ENCODE results near the gene RIN1.

The RIN1 gene

DNA sequence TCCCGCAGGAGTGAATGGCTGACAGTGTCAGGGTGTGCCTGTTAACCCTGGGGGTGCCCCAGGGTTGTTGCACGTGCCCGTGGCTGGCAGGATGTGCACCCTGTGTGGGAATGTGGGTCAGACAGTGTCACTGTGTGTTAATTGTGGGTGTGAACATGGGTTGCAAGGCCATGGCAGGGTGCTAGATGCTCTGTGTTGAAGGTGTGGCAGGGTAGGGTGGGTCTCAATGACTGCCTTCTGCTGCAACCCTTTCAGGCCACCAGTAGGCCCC, 8.3 kb downstream of the RIN1 start:
- peak overlapping the region; percentile 72 for H3K56ac ChIP-seq (ENCODE audit: low read length)
- H2BK5ac ChIP-seq (ENCODE audit: low read length) = no peak overlapping the region
- no peak overlapping the region for H3K9ac ChIP-seq (ENCODE audit: low read length)
- no peak overlapping the region for H4K5ac ChIP-seq (ENCODE audit: low read length)
- H2BK120ac ChIP-seq (ENCODE audit: low read depth, low read length) = no peak overlapping the region
- H3K4me2 ChIP-seq (ENCODE audit: low read length) = no peak overlapping the region
- no peak overlapping the region for H2BK15ac ChIP-seq (replicated peaks; ENCODE audit: low read depth)
- no peaks in the 10 kb centered on the region for H3K27me3 ChIP-seq (ENCODE audit: insufficient read depth, low read length, poor library complexity)
- no peaks in the 10 kb centered on the region for H3K79me2 ChIP-seq (ENCODE audit: control insufficient read depth, insufficient read depth, low read length)
- H3K4ac ChIP-seq (ENCODE audit: low read depth, low read length) = no peak overlapping the region
- no peak for DNase-seq
- H3K36me3 ChIP-seq (ENCODE audit: control insufficient read depth, insufficient read depth, low read length) = no peaks in the 10 kb centered on the region
- no peak overlapping the region for H3K4me3 ChIP-seq (ENCODE audit: low read length)
- no CpG with 5 or more reads among the region's 3 CpGs for WGBS (ENCODE audit: extremely low coverage, insufficient coverage, low lambda C conversion rate)
- H3K79me1 ChIP-seq (ENCODE audit: low read length) = no peaks in the 10 kb centered on the region
- H2AK5ac ChIP-seq (ENCODE audit: low read length) = peak overlapping the region; percentile 93
- no peak overlapping the region for H3K27ac ChIP-seq (ENCODE audit: low read depth, low read length)
- no peak overlapping the region for H4K8ac ChIP-seq (ENCODE audit: low read depth, low read length)
- H3K23ac ChIP-seq (ENCODE audit: low read length) = no peak overlapping the region
- H3K18ac ChIP-seq (ENCODE audit: low read length) = no peak overlapping the region
- H3K4me1 ChIP-seq (ENCODE audit: control insufficient read depth, low read depth, low read length) = peaks cover 8% of the 10 kb centered on the region

DNA sequence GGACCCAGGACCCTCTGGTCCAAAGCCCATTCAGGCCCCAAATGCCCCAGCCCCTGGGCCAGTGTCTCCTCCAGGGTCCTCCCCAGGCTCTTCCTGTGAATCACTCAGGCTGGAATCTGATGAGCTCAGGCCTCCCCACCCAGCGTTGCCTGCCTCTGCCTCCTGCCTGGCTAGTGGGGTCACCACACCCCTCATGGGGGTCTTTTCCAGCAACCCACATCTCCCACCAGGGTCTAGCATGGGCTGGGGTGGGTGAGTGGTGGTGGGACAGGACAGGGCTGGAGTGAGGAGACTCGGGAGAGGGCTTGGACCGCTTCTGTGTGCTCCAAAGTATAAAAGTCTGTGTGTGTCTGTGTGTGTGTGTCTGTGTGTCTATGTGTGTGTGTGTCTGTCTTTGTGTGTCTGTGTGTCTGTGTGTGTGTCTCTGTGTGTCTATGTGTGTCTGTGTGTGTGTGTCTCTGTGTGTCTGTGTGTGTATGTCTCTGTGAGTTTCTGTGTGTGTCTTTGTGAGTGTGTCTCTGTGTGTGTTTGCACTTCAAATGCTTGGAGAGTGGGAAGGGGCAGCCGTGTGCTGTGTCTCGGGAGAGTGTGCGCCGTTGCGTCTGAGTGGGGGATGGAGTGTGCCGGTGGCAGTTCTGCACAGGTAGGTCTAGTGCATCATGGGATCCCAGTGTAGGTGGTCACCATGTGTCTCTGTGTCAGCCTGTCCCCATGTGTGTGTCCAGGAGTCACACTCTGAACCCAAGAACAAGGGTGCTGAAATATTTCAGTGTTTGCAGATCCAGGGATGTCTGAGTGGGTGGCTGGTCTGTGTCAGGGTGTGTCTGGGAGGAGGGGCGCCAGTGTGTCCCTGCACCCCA, 8.8 kb downstream of the RIN1 start:
- H4K5ac ChIP-seq (ENCODE audit: low read length) = no peak overlapping the region
- peak overlapping the region; percentile 5 for H3K18ac ChIP-seq (ENCODE audit: low read length)
- H3K56ac ChIP-seq (ENCODE audit: low read length) = peak overlapping the region; percentile 72
- H3K27me3 ChIP-seq (ENCODE audit: insufficient read depth, low read length, poor library complexity) = no peaks in the 10 kb centered on the region
- no CpG with 5 or more reads among the region's 10 CpGs for WGBS (ENCODE audit: extremely low coverage, insufficient coverage, low lambda C conversion rate)
- H4K8ac ChIP-seq (ENCODE audit: low read depth, low read length) = no peak overlapping the region
- H3K4me1 ChIP-seq (ENCODE audit: control insufficient read depth, low read depth, low read length) = peaks cover 8% of the 10 kb centered on the region
- H3K4ac ChIP-seq (ENCODE audit: low read depth, low read length) = peak overlapping the region; percentile 11
- H3K79me1 ChIP-seq (ENCODE audit: low read length) = no peaks in the 10 kb centered on the region
- H2BK5ac ChIP-seq (ENCODE audit: low read length) = peak overlapping the region; percentile 45
- peak overlapping the region; percentile 6 for H3K9ac ChIP-seq (ENCODE audit: low read length)
- H2BK120ac ChIP-seq (ENCODE audit: low read depth, low read length) = no peak overlapping the region
- H3K23ac ChIP-seq (ENCODE audit: low read length) = no peak overlapping the region
- H3K4me3 ChIP-seq (ENCODE audit: low read length) = no peak overlapping the region
- no peaks in the 10 kb centered on the region for H3K36me3 ChIP-seq (ENCODE audit: control insufficient read depth, insufficient read depth, low read length)
- peak; percentile 67 for DNase-seq
- no peak overlapping the region for H3K27ac ChIP-seq (ENCODE audit: low read depth, low read length)
- no peak overlapping the region for H3K4me2 ChIP-seq (ENCODE audit: low read length)
- no peak overlapping the region for H2BK15ac ChIP-seq (replicated peaks; ENCODE audit: low read depth)
- H2AK5ac ChIP-seq (ENCODE audit: low read length) = peak overlapping the region; percentile 93
- H3K79me2 ChIP-seq (ENCODE audit: control insufficient read depth, insufficient read depth, low read length) = no peaks in the 10 kb centered on the region

DNA sequence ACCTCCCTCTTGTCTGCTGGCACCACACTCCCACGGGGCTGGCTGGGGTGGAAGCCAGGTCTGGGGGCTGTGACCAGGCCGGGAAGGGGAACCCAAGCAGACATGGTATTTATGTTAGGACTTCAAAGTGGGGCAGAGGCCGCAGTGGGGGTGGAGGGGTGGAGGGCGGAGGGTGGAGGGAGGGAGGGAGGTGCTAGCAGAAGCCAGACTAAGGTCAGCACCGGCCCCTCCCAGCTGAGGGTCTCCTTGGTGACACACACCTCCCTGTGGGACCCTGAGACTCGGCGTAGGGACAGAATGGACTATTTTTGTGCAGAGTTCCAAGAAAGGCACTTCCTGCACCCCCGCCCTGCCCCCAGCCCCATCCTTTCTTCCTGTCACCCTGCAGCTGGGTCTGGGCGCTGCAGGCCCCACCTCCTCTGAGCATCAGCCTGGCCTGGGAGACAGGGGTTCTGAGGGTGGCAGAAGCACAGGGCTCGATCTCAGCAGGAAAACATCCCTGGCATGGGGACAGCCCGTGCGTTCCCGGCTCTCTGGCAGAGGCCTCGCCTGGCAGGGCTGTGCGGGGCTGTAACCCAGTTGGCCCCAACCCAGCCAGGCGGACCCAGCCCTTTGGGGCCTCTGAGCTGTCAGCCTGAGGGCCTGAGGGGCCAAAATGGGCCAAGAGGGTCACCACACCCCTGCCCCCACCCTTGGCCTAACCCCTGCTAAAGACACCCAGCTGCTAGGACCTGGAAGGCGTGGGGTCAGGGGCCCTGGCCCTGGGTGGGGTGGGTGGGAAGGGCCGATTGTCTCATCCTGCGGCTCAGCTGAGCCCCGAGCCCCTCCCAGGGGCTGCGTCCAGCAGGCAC, 9.7 kb downstream of the RIN1 start:
- H3K36me3 ChIP-seq (ENCODE audit: control insufficient read depth, insufficient read depth, low read length) = no peaks in the 10 kb centered on the region
- H3K4ac ChIP-seq (ENCODE audit: low read depth, low read length) = peak overlapping the region; percentile 11
- H3K56ac ChIP-seq (ENCODE audit: low read length) = no peak overlapping the region
- peak overlapping the region; percentile 5 for H3K18ac ChIP-seq (ENCODE audit: low read length)
- H3K27me3 ChIP-seq (ENCODE audit: insufficient read depth, low read length, poor library complexity) = no peaks in the 10 kb centered on the region
- H2AK5ac ChIP-seq (ENCODE audit: low read length) = no peak overlapping the region
- peaks cover 8% of the 10 kb centered on the region for H3K4me1 ChIP-seq (ENCODE audit: control insufficient read depth, low read depth, low read length)
- H3K9ac ChIP-seq (ENCODE audit: low read length) = no peak overlapping the region
- no peak overlapping the region for H4K5ac ChIP-seq (ENCODE audit: low read length)
- no peaks in the 10 kb centered on the region for H3K79me2 ChIP-seq (ENCODE audit: control insufficient read depth, insufficient read depth, low read length)
- no CpG with 5 or more reads among the region's 21 CpGs for WGBS (ENCODE audit: extremely low coverage, insufficient coverage, low lambda C conversion rate)
- no peak overlapping the region for H2BK5ac ChIP-seq (ENCODE audit: low read length)
- no peak overlapping the region for H3K23ac ChIP-seq (ENCODE audit: low read length)
- no peaks in the 10 kb centered on the region for H3K79me1 ChIP-seq (ENCODE audit: low read length)
- no peak overlapping the region for H2BK15ac ChIP-seq (replicated peaks; ENCODE audit: low read depth)
- no peak overlapping the region for H2BK120ac ChIP-seq (ENCODE audit: low read depth, low read length)
- no peak overlapping the region for H3K27ac ChIP-seq (ENCODE audit: low read depth, low read length)
- no peak overlapping the region for H3K4me2 ChIP-seq (ENCODE audit: low read length)
- no peak overlapping the region for H3K4me3 ChIP-seq (ENCODE audit: low read length)
- DNase-seq = no peak
- H4K8ac ChIP-seq (ENCODE audit: low read depth, low read length) = no peak overlapping the region

DNA sequence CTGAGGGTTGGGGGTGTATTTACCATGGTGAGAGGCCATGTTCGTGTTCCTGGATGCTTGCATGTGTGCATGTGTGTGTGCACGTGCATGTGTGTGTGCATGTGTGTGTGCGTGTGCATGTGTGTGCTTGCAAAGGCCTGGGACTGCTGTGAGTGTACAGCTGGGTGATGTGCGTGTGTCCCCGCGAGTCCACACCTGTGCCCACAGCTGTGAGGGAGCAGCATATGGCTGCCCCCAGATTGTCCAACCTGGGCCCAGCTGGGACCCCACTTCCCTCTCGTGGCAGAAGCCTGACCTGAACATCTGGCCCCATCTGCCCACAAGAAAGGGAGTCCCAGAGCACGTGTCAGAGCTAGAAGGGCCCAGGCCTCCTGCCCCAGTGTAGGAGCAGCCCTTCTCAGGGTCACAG, 11.0 kb downstream of the RIN1 start:
- H3K4me2 ChIP-seq (ENCODE audit: low read length) = no peak overlapping the region
- H3K56ac ChIP-seq (ENCODE audit: low read length) = peak overlapping the region; percentile 44
- no peaks in the 10 kb centered on the region for H3K27me3 ChIP-seq (ENCODE audit: insufficient read depth, low read length, poor library complexity)
- H2BK5ac ChIP-seq (ENCODE audit: low read length) = no peak overlapping the region
- no peak overlapping the region for H2AK5ac ChIP-seq (ENCODE audit: low read length)
- H3K18ac ChIP-seq (ENCODE audit: low read length) = no peak overlapping the region
- peaks cover 8% of the 10 kb centered on the region for H3K4me1 ChIP-seq (ENCODE audit: control insufficient read depth, low read depth, low read length)
- H3K4me3 ChIP-seq (ENCODE audit: low read length) = no peak overlapping the region
- no peaks in the 10 kb centered on the region for H3K79me1 ChIP-seq (ENCODE audit: low read length)
- no peak overlapping the region for H3K4ac ChIP-seq (ENCODE audit: low read depth, low read length)
- no peak overlapping the region for H3K27ac ChIP-seq (ENCODE audit: low read depth, low read length)
- H3K79me2 ChIP-seq (ENCODE audit: control insufficient read depth, insufficient read depth, low read length) = no peaks in the 10 kb centered on the region
- H3K9ac ChIP-seq (ENCODE audit: low read length) = no peak overlapping the region
- H2BK15ac ChIP-seq (replicated peaks; ENCODE audit: low read depth) = no peak overlapping the region
- WGBS (ENCODE audit: extremely low coverage, insufficient coverage, low lambda C conversion rate) = no CpG with 5 or more reads among the region's 8 CpGs
- no peak overlapping the region for H3K23ac ChIP-seq (ENCODE audit: low read length)
- no peak for DNase-seq
- H4K5ac ChIP-seq (ENCODE audit: low read length) = no peak overlapping the region
- no peaks in the 10 kb centered on the region for H3K36me3 ChIP-seq (ENCODE audit: control insufficient read depth, insufficient read depth, low read length)
- H2BK120ac ChIP-seq (ENCODE audit: low read depth, low read length) = no peak overlapping the region
- H4K8ac ChIP-seq (ENCODE audit: low read depth, low read length) = no peak overlapping the region

DNA sequence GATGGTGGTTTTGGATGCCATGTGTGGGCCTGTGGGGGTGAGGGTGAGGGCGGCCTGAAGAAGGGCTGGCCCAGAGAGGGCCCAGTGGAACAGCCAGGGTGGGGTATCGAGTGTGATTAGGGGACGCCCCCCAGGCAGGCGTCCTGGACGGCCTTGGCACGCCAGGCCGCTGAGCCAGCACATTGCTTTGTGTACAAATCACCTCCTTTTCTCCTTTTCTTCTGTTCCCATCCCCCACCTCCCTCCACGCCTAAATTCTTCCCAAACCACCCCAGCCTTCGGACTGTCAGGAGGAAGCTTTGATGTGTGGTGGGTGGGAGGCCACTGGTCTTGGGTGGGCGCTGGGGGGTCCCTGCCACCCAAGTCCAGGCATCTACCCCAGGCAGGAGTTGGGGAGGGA, 11.6 kb downstream of the RIN1 start:
- Histone ChIP-seq H3K4me1 (ENCODE audit: control insufficient read depth, low read depth, low read length) (peaks cover 8% of the 10 kb centered on the region), H2BK5ac (ENCODE audit: low read length) (no peak overlapping the region)

More for the DNA sequence above, 11.6 kb downstream of the RIN1 start:
- no peak overlapping the region for H3K23ac ChIP-seq (ENCODE audit: low read length)
- H3K18ac ChIP-seq (ENCODE audit: low read length) = no peak overlapping the region
- no CpG with 5 or more reads among the region's 10 CpGs for WGBS (ENCODE audit: extremely low coverage, insufficient coverage, low lambda C conversion rate)
- H2BK120ac ChIP-seq (ENCODE audit: low read depth, low read length) = no peak overlapping the region
- H3K27me3 ChIP-seq (ENCODE audit: insufficient read depth, low read length, poor library complexity) = no peaks in the 10 kb centered on the region
- H3K4me2 ChIP-seq (ENCODE audit: low read length) = no peak overlapping the region
- no peak overlapping the region for H3K27ac ChIP-seq (ENCODE audit: low read depth, low read length)
- no peak overlapping the region for H2AK5ac ChIP-seq (ENCODE audit: low read length)
- peak overlapping the region; percentile 52 for H3K56ac ChIP-seq (ENCODE audit: low read length)
- H2BK15ac ChIP-seq (replicated peaks; ENCODE audit: low read depth) = no peak overlapping the region
- H3K79me2 ChIP-seq (ENCODE audit: control insufficient read depth, insufficient read depth, low read length) = no peaks in the 10 kb centered on the region
- H3K36me3 ChIP-seq (ENCODE audit: control insufficient read depth, insufficient read depth, low read length) = no peaks in the 10 kb centered on the region
- no peak overlapping the region for H4K5ac ChIP-seq (ENCODE audit: low read length)
- H3K79me1 ChIP-seq (ENCODE audit: low read length) = no peaks in the 10 kb centered on the region
- H3K9ac ChIP-seq (ENCODE audit: low read length) = no peak overlapping the region
- H4K8ac ChIP-seq (ENCODE audit: low read depth, low read length) = no peak overlapping the region
- DNase-seq = peak; percentile 53
- H3K4ac ChIP-seq (ENCODE audit: low read depth, low read length) = no peak overlapping the region
- no peak overlapping the region for H3K4me3 ChIP-seq (ENCODE audit: low read length)
